GM12801 (cell line): ENCODE data around the gene BLOC1S3.

Source experiments
- TF ChIP-seq, protein P1 (sequence below): IDR thresholded peaks from one replicate; pipeline ENCODE4 v1.5.1; 2011; ENCODE audit warnings: control low read depth; ENCODE audit not compliant: insufficient read length; ENCODE audit errors: extremely low read depth

Gene BLOC1S3

DNA sequence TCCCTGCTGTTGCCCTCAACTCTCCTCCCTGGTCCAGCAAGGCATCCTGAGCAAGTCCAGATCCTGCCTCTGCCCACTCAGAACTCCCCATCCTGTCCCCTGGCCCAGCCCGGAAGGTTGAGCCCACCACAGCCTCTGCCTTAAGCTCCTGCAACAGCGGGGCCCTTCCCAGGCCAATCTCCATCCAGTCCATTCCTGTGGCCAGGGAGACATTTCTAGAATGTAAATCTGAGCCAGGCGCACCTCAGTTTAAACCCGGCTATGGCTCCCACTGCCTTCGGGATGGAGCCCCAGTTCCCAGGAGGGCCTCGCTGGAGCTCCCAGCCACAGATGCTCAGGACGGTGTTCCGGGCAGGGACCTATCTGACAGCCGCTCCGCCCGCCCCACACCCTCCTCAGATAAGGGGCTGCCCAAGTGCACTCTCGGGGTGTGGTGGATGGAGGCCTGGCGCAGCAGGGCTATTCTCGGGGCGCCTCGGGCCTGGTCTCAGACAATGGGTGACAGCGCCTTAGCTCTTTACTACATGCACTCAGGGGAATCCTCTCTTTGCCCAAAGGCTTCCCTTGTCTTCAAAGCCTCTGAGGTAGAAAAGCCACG, 5.9 kb upstream of the BLOC1S3 start:
- TF ChIP-seq, protein P1, sequence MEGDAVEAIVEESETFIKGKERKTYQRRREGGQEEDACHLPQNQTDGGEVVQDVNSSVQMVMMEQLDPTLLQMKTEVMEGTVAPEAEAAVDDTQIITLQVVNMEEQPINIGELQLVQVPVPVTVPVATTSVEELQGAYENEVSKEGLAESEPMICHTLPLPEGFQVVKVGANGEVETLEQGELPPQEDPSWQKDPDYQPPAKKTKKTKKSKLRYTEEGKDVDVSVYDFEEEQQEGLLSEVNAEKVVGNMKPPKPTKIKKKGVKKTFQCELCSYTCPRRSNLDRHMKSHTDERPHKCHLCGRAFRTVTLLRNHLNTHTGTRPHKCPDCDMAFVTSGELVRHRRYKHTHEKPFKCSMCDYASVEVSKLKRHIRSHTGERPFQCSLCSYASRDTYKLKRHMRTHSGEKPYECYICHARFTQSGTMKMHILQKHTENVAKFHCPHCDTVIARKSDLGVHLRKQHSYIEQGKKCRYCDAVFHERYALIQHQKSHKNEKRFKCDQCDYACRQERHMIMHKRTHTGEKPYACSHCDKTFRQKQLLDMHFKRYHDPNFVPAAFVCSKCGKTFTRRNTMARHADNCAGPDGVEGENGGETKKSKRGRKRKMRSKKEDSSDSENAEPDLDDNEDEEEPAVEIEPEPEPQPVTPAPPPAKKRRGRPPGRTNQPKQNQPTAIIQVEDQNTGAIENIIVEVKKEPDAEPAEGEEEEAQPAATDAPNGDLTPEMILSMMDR: no peak

DNA sequence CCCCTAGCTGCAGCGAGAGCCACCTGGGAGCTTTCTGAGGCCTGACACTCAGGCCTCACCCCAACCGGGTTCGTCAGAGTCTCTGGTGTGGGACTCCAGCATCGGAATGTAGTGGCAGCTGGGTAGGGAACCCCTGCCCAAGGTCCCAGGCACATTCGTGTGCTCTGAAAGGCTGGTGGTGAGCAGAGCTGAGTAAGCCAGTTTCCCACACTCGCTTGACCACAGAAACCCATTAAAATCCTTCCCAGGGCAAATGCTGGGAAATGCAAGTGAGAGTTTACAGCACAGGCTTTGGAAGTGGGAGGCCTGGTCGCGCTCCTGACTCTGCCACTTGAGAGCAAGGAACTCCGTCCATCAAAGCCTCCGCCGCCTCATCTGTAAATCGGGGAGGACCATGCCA, 4.8 kb upstream of the BLOC1S3 start:
- TF ChIP-seq, protein P1: no peak

DNA sequence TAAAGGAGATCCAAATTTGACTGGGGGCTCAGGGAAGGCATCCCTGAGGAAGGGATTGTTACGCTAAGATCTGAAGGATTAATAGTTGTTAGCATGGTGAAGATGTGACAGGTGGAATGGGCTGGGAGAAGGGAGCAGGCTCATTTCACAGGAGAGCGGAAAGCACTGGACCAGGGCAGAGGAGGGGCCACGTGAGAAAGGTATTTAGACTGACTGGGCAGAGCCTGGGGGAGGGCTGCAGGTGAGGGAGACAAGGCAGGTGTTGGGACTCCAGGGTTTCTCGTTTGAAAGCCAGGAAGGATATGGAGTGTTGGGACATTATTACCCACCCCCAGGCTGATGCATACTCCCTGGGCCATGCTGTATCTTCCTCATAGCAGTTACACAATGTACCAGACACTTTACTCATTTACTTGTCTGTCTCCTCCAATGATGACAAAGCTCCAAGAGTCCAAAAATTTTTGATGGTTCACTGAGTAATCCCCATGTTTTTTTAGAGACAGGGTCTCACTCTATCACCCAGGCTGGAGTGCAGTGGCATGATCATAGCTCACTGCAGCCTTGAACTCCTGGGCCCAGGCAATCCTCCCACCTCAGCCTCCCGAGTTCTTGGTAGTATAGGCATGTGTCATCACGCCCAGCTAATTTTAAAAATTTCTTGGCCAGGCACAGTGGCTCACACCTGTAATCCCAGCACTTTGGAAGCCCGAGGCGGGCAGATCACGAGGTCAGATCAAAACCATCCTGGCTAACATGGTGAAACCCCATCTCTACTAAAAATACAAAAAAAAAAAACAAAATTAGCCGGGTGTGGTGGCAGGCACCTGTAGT, 2.9 kb upstream of the BLOC1S3 start:
- TF ChIP-seq, protein P1: no peak

DNA sequence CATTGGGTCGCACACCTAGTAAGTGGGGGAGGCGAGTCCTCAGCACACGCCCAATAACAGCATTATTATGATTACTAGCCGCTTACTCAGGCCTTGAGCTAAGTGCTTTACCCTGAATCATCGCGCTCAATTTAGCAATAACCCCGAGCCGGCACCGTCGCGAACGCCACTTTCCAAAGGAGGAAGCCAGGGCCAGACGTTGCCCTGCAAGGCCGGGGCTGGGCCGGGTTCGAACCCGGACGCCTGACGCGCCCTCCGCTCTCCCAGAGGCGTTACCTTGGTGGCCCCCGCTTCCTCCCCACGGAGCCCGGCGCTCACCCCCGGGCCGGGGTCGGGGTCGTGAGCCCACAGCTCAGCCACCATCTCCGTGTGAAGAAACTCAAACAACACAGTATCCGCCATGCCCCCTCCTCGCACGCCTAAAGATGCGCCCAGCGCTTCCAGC, 745 bp upstream of the BLOC1S3 start, which contains the start of gene TRAPPC6A:
Gene TRAPPC6A (minus strand): TSS at position 421 of the 445 bp plus-strand sequence. CDS start 19 bp downstream, at position 402.
- TF ChIP-seq, protein P1: no peak

DNA sequence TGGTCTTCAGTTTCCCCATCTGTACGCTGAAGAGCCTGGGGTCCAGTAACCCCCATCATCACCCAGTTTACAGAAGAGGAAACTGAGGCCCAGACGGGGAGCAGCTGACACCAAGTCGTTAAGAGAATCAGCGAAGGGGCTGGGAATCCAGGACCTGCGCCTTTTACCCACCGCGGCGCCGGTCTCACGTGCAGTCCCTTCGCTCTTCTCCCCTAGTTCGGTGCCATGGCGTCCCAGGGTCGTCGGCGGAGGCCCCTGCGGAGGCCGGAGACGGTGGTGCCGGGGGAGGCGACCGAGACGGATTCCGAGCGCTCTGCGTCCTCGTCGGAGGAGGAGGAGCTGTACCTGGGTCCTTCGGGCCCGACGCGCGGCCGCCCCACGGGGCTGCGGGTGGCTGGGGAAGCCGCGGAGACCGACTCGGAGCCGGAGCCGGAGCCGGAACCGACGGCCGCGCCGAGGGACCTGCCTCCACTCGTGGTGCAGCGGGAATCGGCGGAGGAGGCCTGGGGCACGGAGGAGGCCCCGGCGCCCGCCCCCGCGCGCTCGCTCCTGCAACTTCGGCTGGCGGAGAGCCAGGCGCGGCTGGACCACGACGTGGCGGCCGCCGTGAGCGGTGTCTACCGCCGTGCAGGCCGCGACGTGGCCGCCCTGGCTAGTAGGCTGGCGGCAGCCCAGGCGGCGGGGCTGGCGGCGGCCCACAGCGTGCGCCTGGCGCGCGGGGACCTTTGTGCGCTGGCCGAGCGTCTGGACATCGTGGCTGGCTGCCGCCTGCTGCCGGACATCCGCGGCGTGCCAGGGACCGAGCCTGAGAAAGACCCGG, 698 bp downstream of the BLOC1S3 start:
- TF ChIP-seq, protein P1: no peak

DNA sequence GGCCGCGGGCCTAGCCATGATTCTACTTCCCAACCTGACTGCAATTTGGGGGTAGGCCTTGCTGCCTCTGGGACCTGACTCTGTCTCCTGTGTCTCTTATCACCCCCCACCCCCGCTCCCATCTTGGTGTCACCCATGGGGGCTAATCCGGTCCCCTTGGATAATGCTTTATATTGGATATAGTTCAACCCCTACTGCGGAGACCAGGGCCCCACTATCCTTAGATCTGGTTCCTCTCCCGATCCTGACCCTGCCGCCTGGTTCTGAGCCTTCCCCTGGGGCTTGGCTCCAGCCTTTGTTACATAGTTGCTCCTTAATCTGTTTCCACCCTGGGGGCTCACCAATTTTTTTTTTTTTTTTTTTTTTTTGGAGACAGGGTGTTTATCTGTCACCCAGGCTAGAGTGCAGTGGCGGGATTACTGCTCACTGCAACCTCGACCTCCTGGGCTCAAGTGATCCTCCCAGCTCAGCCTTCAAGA, 1.3 kb downstream of the BLOC1S3 start:
- TF ChIP-seq, protein P1: no peak

DNA sequence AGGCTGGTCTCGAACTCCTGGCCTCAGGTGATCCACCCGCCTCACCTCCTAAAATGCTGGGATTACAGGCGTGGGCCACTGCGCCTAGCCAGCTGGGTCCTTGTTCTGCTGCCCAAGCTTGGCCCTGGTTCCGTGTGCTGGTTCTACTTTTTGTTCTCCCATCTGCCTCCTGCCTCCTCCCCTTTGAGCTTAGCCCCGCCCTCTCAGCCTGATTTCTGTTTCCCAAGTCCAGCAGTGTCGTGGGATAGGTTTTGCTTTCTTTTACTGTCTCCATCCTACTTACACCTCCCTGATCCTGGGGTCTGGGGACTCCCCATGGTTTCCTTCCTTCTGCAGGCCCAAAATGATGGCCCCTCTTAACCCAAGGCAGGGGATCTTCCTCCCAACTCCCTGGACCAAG, 2.4 kb downstream of the BLOC1S3 start:
- TF ChIP-seq, protein P1: no peak
